Gastrocnemius medialis (tissue), 4 donors: Measurements from ENCODE around the gene SUV39H1.

Source experiments
- POLR2A ChIP-seq, 2 donors: fragments of 450-650 bp; IDR thresholded peaks; one replicate each; pipeline ENCODE4 v1.6.1; 2017; ENCODE audit warnings: antibody characterized with exemption in 2 of 2, mild to moderate bottlenecking in 2 of 2, moderate library complexity in 2 of 2
- TF ChIP-seq, protein P1 (sequence below), 5 experiments: fragments of 450-650 bp in 3 of 5; fragments of 200-600 bp in 2 of 5; sonication (generic) in 2 of 5; IDR thresholded peaks in 4 of 5; conservative IDR thresholded peaks in 1 of 5; 1 replicate in 4 of 5; 2 replicates in 1 of 5; pipeline ENCODE4 v1.5.1; 2016 to 2019; ENCODE audit warnings: antibody characterized with exemption in 5 of 5, mild to moderate bottlenecking in 3 of 5, moderate library complexity in 3 of 5

DNA sequence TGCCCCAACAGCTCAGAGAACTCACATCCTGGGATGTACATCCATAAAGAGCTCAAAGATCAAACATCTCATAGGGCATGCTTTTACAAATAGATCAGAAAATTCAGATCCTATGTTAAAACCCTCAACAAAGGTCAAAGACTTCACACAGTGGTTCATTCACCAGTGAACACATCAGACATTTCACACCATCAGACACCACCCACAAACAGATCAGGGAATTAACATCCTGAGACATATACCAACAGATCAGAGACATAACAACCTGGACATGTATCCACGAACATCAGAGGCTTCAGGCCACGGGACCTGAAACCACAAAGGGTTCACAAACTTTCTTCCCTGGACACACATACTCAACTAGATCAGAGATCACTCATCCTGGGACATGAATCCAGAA is 23.4 kb downstream of the SUV39H1 start:
- TF ChIP-seq, protein P1, sequence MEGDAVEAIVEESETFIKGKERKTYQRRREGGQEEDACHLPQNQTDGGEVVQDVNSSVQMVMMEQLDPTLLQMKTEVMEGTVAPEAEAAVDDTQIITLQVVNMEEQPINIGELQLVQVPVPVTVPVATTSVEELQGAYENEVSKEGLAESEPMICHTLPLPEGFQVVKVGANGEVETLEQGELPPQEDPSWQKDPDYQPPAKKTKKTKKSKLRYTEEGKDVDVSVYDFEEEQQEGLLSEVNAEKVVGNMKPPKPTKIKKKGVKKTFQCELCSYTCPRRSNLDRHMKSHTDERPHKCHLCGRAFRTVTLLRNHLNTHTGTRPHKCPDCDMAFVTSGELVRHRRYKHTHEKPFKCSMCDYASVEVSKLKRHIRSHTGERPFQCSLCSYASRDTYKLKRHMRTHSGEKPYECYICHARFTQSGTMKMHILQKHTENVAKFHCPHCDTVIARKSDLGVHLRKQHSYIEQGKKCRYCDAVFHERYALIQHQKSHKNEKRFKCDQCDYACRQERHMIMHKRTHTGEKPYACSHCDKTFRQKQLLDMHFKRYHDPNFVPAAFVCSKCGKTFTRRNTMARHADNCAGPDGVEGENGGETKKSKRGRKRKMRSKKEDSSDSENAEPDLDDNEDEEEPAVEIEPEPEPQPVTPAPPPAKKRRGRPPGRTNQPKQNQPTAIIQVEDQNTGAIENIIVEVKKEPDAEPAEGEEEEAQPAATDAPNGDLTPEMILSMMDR (IDR thresholded peaks at IDR 0.05 in 4 of 5, conservative IDR thresholded peaks at IDR 0.05 in 1 of 5) = no peak
- no peak for TF ChIP-seq POLR2A (IDR thresholded peaks at IDR 0.05)
